ENCODE data around the gene GPR62.

GPR62 gene

DNA sequence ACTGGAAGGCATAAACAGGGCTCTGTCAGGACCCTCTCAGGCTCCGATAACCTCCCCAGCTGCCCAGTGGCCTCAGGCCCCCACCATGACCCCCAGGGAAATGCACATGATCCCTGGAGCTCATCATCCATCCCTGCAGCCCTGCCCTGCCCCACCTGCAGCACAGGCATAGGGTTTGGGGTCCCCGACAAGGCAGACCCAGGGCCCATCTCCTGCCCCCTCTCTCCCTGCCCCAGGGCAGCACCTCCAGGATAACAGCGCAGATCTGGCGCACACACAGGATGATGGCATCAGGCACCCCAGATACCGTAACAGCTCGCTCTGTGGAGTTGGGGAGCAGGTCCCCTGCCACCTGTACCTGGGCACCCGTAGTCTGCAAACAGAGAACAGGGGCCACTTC is 4.5 kb downstream of the GPR62 start:
- no peak overlapping the region for H3K27ac ChIP-seq (ENCODE audit: low read length)
- H3K27me3 ChIP-seq (ENCODE audit: low read depth, low read length) = no peaks in the 10 kb centered on the region
- peaks cover 0 to 35% of the 10 kb centered on the region in 2 donors for H3K4me1 ChIP-seq (ENCODE audit: control insufficient read depth in 1 of 2, insufficient read depth in 2 of 2, low read length in 2 of 2)
- H3K4me3 ChIP-seq (ENCODE audit: low read depth in 1 of 2, low read length in 2 of 2) = no peak overlapping the region
- H3K9me3 ChIP-seq (ENCODE audit: control insufficient read depth in 1 of 2, low read length in 2 of 2) = no peaks in the 10 kb centered on the region
- peaks cover 4 to 26% of the 10 kb centered on the region in 2 donors for H3K36me3 ChIP-seq (ENCODE audit: control insufficient read depth in 1 of 2, insufficient read depth in 2 of 2, low read length in 2 of 2)

DNA sequence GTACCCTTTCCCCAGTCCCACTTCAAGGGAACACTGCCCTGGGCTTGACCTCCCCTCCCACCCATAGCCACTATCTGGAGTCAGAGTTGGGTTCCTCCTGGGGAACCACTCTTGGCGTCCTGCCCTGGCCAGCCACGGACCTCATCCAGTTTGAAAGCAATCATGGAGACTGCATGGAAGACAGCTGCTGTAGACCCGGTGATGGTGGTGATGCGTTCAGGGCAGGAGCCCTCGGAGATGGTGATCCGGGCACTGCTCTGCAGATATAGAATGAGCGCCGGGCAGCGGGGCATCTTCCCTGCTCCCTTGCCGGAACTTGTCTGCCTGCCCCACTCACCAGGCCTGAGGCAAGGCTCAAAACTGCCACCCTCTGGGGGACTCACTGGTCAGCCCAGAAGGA is 5.2 kb downstream of the GPR62 start:
- Histone ChIP-seq H3K9me3 (ENCODE audit: control insufficient read depth in 1 of 2, low read length in 2 of 2) (no peaks in the 10 kb centered on the region), H3K27ac (ENCODE audit: low read length) (no peak overlapping the region), H3K27me3 (ENCODE audit: low read depth, low read length) (no peaks in the 10 kb centered on the region), H3K36me3 (ENCODE audit: control insufficient read depth in 1 of 2, insufficient read depth in 2 of 2, low read length in 2 of 2) (peaks cover 4 to 26% of the 10 kb centered on the region in 2 donors), H3K4me3 (ENCODE audit: low read depth in 1 of 2, low read length in 2 of 2) (no peak overlapping the region), H3K4me1 (ENCODE audit: control insufficient read depth in 1 of 2, insufficient read depth in 2 of 2, low read length in 2 of 2) (peaks cover 0 to 41% of the 10 kb centered on the region in 2 donors)

DNA sequence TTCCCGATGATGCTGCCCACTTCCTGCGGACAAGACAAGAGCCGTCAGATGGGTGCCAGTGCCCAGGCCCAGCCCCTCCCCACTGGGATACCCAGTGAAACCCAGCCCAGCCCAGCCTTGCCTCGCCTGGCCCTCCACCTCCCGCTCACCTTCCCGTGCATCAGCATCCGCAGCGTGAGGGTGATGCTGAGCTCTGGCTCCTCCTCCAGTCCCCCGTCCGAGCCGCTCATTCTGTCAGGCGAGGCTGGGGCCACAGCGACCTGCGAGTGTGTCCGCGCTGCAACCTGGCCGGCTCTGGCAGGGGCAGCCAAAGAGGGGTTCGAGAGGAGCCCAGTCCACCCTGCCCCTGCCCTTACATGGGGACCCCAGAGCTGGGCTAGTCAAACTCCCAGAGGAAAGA is 5.8 kb downstream of the GPR62 start:
- Histone ChIP-seq H3K4me1 (ENCODE audit: control insufficient read depth in 1 of 2, insufficient read depth in 2 of 2, low read length in 2 of 2) (peaks cover 0 to 43% of the 10 kb centered on the region in 2 donors), H3K4me3 (ENCODE audit: low read depth in 1 of 2, low read length in 2 of 2) (no peak overlapping the region), H3K27me3 (ENCODE audit: low read depth, low read length) (no peaks in the 10 kb centered on the region), H3K9me3 (ENCODE audit: control insufficient read depth in 1 of 2, low read length in 2 of 2) (no peaks in the 10 kb centered on the region), H3K36me3 (ENCODE audit: control insufficient read depth in 1 of 2, insufficient read depth in 2 of 2, low read length in 2 of 2) (peaks cover 4 to 26% of the 10 kb centered on the region in 2 donors), H3K27ac (ENCODE audit: low read length) (no peak overlapping the region)

DNA sequence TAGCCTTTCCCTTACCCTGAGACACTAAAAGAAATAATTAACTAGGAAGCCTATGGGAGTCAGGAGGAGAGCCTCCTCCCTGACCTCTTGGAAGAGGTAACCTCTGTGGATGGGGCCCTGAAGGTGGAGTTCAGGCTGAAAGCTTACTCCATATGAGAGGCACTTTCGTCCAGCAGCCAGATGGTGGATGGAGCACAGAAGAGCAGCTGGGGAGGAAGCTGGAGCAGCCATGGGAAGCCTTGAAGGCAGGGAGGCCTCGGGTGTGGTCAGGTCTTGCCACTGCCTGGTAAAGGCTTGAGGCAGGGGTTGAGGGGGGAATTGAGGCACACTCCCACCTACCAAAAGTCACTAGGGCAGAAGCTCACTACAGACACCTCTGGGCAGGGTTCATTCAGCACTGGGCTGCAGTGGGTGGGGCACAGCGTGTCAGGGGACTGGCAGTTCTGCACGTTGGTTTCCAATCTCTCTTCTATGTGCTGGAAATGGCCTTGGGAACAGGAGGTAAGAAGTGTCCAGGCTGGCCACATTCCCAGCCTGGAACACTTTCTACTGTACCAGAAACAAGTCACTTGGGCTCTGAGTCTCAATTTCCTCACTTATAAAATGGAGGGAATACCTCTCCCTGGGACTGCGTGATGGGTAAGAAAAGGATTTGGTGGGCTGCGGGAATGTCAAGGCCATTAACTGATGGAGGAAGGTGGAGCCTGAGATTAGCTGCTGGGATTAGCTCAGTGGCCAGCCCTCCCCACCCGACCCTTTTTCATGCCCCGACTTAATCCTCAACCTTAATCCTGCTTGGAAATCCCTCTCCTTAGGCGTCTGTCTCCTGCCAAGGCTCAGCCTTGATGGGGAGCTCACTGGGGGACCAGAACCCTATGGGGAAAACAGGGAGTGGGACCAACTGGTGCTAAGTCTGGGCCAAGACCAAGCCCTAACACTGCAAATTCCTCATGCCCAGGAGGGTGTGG is 6.7 kb downstream of the GPR62 start:
- no peak overlapping the region for H3K27ac ChIP-seq (ENCODE audit: low read length)

DNA sequence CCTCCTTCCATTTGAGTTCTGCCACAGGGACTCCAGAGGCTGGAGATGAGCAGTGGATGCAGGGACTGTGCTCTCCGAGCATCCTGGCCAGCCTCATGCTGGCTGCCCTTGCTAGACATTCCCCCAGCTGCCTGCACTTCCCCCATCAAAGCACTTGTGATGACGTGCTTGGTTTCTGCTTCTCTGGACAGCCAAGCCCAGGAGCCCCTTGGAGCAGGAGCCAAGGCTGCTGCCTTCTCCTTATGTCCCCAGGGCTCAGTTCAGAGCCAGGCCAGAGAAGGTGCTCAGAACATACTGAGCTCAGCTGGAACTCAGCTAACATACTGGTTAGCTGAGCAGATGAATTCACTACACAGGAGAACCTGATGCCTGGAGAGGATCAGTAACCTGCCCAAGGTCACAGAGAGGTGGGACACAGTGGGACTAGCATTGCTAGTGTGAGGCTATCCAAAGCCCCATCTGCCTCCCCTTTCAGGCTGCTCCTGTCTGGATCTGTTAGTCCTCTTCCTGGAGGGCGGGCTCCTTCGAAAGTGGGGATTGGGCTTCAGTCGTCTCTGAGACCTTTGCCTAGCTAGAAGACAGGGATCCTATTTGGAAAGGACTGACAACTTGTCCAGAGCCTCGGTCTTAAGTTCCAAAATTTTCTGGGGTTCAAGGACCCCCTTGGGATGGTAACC is 7.8 kb downstream of the GPR62 start:
- Histone ChIP-seq H3K9me3 (ENCODE audit: control insufficient read depth in 1 of 2, low read length in 2 of 2) (no peaks in the 10 kb centered on the region), H3K4me1 (ENCODE audit: control insufficient read depth in 1 of 2, insufficient read depth in 2 of 2, low read length in 2 of 2) (peaks cover 0 to 46% of the 10 kb centered on the region in 2 donors), H3K27ac (ENCODE audit: low read length) (no peak overlapping the region), H3K4me3 (ENCODE audit: low read depth in 1 of 2, low read length in 2 of 2) (no peak overlapping the region), H3K27me3 (ENCODE audit: low read depth, low read length) (no peaks in the 10 kb centered on the region), H3K36me3 (ENCODE audit: control insufficient read depth in 1 of 2, insufficient read depth in 2 of 2, low read length in 2 of 2) (peaks cover 4 to 26% of the 10 kb centered on the region in 2 donors)

More for the DNA sequence above, 6.7 kb downstream of the GPR62 start:
- peaks cover 4 to 26% of the 10 kb centered on the region in 2 donors for H3K36me3 ChIP-seq (ENCODE audit: control insufficient read depth in 1 of 2, insufficient read depth in 2 of 2, low read length in 2 of 2)
- peaks cover 0 to 42% of the 10 kb centered on the region in 2 donors for H3K4me1 ChIP-seq (ENCODE audit: control insufficient read depth in 1 of 2, insufficient read depth in 2 of 2, low read length in 2 of 2)
- no peaks in the 10 kb centered on the region for H3K27me3 ChIP-seq (ENCODE audit: low read depth, low read length)
- H3K9me3 ChIP-seq (ENCODE audit: control insufficient read depth in 1 of 2, low read length in 2 of 2) = no peaks in the 10 kb centered on the region
- H3K4me3 ChIP-seq (ENCODE audit: low read depth in 1 of 2, low read length in 2 of 2) = no peak overlapping the region

DNA sequence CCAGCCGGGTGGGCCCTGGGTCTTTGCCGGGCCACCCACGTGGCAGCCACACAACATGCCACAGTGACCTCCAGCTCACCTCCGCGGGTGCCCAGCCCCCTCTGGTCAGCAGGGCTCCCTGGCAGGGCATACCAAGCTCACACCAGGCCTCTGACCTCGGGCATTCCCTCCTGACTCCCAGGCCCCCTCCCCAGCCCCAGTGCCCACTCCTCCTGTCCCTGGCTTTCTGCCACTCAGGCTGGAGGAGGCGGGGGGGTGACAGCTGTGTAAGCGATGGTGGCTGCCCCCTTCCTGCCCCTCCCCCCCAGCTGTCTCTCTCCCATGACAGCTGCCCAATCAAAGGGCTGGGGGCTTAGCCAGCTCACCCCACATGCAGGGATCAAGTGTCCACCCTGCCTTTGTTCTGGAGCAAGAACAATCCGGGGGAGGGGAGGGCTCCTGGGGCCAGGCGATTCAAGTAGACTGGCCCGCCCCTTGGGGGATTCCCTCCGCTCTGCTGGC is 8.8 kb downstream of the GPR62 start:
- Histone ChIP-seq H3K27me3 (ENCODE audit: low read depth, low read length) (no peaks in the 10 kb centered on the region), H3K27ac (ENCODE audit: low read length) (no peak overlapping the region), H3K4me3 (ENCODE audit: low read depth in 1 of 2, low read length in 2 of 2) (no peak overlapping the region), H3K9me3 (ENCODE audit: control insufficient read depth in 1 of 2, low read length in 2 of 2) (no peaks in the 10 kb centered on the region), H3K4me1 (ENCODE audit: control insufficient read depth in 1 of 2, insufficient read depth in 2 of 2, low read length in 2 of 2) (peaks cover 0 to 56% of the 10 kb centered on the region in 2 donors), H3K36me3 (ENCODE audit: control insufficient read depth in 1 of 2, insufficient read depth in 2 of 2, low read length in 2 of 2) (peaks cover 4 to 20% of the 10 kb centered on the region in 2 donors)

DNA sequence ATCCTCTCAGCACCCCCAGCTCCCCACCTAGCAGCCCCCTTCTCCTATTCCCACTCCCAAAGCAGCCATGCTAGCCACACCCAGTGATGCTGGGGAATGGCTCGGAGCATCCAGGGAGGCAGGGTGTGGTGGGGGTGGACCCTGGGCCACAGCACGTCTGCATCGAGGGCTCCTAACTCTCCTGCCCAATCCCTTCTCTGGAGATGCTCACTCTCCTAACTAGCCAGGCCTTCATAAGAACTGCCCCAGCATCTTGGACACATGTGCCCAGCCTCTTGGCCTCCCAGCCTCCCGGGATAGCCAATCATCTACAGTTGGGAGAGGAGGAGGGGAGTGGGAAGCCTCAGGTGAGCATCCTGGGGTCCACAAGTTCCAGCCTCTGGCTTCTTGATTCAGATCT is 9.3 kb downstream of the GPR62 start:
- Histone ChIP-seq H3K36me3 (ENCODE audit: control insufficient read depth in 1 of 2, insufficient read depth in 2 of 2, low read length in 2 of 2) (peaks cover 4 to 15% of the 10 kb centered on the region in 2 donors), H3K9me3 (ENCODE audit: control insufficient read depth in 1 of 2, low read length in 2 of 2) (no peaks in the 10 kb centered on the region), H3K4me3 (ENCODE audit: low read depth in 1 of 2, low read length in 2 of 2) (no peak overlapping the region), H3K27ac (ENCODE audit: low read length) (no peak overlapping the region), H3K4me1 (ENCODE audit: control insufficient read depth in 1 of 2, insufficient read depth in 2 of 2, low read length in 2 of 2) (peaks cover 0 to 57% of the 10 kb centered on the region in 2 donors), H3K27me3 (ENCODE audit: low read depth, low read length) (no peaks in the 10 kb centered on the region)

DNA sequence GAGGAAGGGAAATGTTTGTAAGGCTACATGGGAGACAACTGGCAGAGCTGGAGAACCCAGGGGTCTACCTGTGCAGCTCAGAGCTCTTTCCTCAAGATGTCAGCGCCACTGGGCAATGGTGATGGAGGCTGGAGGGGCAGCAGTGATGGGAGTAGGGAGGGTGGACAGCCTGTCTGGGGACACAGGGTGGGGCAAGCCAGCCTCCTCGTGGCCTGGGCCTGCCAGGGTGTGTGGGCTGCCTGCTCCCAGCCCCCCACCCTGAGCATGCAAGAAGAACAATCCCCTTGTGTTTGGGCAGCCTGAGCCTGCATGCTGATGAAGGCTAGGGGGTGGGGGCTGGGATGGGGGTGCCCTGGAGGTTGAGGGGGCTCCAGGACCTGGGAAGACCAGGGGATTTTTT is 10.8 kb downstream of the GPR62 start:
- H3K4me3 ChIP-seq (ENCODE audit: low read depth in 1 of 2, low read length in 2 of 2) = peak overlapping the region in 1 of 2 donors; percentile 70
- no peaks in the 10 kb centered on the region for H3K27me3 ChIP-seq (ENCODE audit: low read depth, low read length)
- no peak overlapping the region for H3K27ac ChIP-seq (ENCODE audit: low read length)

DNA sequence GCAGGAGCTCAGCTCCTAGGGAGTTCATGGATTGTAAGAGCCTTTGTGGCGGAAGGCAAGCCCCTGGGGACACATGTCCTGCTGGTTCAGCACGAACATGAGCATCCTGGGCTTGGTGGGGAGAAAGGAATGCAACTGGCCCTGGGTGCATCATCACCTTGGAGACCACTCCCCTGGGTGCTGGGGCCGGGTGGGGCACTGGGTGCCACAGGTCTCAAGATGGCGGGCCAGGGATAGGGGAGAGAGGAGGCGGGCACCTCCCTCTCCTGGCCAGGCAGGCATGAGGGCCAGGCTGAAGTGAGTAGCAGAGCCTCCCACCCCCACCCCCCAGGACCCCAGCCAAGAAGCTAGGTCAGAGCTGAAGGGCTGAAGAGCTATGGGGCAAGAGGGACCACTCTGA is 11.3 kb downstream of the GPR62 start:
- peak overlapping the region; percentile 70 to 72 for H3K4me3 ChIP-seq (ENCODE audit: low read depth in 1 of 2, low read length in 2 of 2)
- peaks cover 0 to 57% of the 10 kb centered on the region in 2 donors for H3K4me1 ChIP-seq (ENCODE audit: control insufficient read depth in 1 of 2, insufficient read depth in 2 of 2, low read length in 2 of 2)
- H3K27me3 ChIP-seq (ENCODE audit: low read depth, low read length) = no peaks in the 10 kb centered on the region
- no peaks in the 10 kb centered on the region for H3K9me3 ChIP-seq (ENCODE audit: control insufficient read depth in 1 of 2, low read length in 2 of 2)
- peak overlapping the region; percentile 63 for H3K27ac ChIP-seq (ENCODE audit: low read length)
- H3K36me3 ChIP-seq (ENCODE audit: control insufficient read depth in 1 of 2, insufficient read depth in 2 of 2, low read length in 2 of 2) = peaks cover 2 to 4% of the 10 kb centered on the region in 2 donors

More for the DNA sequence above, 10.8 kb downstream of the GPR62 start:
- H3K36me3 ChIP-seq (ENCODE audit: control insufficient read depth in 1 of 2, insufficient read depth in 2 of 2, low read length in 2 of 2) = peaks cover 4 to 6% of the 10 kb centered on the region in 2 donors
- H3K4me1 ChIP-seq (ENCODE audit: control insufficient read depth in 1 of 2, insufficient read depth in 2 of 2, low read length in 2 of 2) = peaks cover 0 to 57% of the 10 kb centered on the region in 2 donors
- H3K9me3 ChIP-seq (ENCODE audit: control insufficient read depth in 1 of 2, low read length in 2 of 2) = no peaks in the 10 kb centered on the region

DNA sequence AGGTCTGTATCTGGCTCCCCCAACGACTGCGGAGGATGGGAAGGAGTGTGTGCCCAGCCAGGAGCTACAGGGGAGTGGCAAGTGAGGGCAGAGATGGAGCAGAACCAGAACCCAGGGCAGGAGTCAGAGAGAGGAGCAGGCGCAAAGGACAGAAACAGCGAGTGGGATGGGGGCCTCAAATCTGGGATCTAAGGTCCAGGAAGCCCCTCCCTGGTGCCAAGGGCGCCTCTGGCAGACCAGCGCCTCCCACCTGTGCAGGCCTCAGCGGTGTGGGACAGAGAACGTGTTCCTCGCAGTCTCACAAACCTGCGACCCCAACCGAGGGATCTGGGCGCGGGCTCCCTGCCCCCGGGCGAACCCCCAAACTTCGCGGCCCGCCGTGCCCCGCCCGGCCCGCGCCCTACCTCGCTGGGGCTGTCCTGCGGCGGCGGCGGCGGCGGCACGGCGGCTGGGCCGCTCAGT is 11.8 kb downstream of the GPR62 start:
- peak overlapping the region; percentile 70 to 72 for H3K4me3 ChIP-seq (ENCODE audit: low read depth in 1 of 2, low read length in 2 of 2)
- peak overlapping the region; percentile 63 for H3K27ac ChIP-seq (ENCODE audit: low read length)
- no peaks in the 10 kb centered on the region for H3K9me3 ChIP-seq (ENCODE audit: control insufficient read depth in 1 of 2, low read length in 2 of 2)
- H3K36me3 ChIP-seq (ENCODE audit: control insufficient read depth in 1 of 2, insufficient read depth in 2 of 2, low read length in 2 of 2) = peaks cover 0 to under 1% of the 10 kb centered on the region in 2 donors
- H3K4me1 ChIP-seq (ENCODE audit: control insufficient read depth in 1 of 2, insufficient read depth in 2 of 2, low read length in 2 of 2) = peaks cover 0 to 53% of the 10 kb centered on the region in 2 donors
- H3K27me3 ChIP-seq (ENCODE audit: low read depth, low read length) = no peaks in the 10 kb centered on the region

Data from muscle layer of duodenum (tissue), 2 donors.